AG09319 (cell line): ENCODE results near the gene SPIB.

Experiments used
- DNase-seq: peaks from one replicate; pipeline ENCODE4 v3.0.0-alpha.2; 2010; ENCODE audit warnings: low read depth; ENCODE audit errors: extremely low read depth
- CTCF ChIP-seq: IDR thresholded peaks from 2 replicates; pipeline ENCODE4 v1.5.1; 2011; ENCODE audit warnings: low read depth, mild to moderate bottlenecking, inconsistent platforms, low read length, moderate library complexity

Gene SPIB

GRCh38 chr19:50415661-50416033 lies 3.1 kb upstream of the SPIB start:
- no peak for TF ChIP-seq CTCF
- no peak for DNase-seq

- no peak for DNase-seq
- TF ChIP-seq CTCF: no peak
These were observed 2.4 kb upstream of the SPIB start for GRCh38 chr19:50416034-50416977.

- TF ChIP-seq CTCF: no peak
- DNase-seq: no peak
These were observed 1.3 kb upstream of the SPIB start for GRCh38 chr19:50417111-50418081.

GRCh38 chr19:50419022-50419579 lies 363 bp downstream of the SPIB start:
- no peak for DNase-seq
- TF ChIP-seq CTCF: no peak

- DNase-seq: no peak
- TF ChIP-seq CTCF: no peak
These were observed 870 bp downstream of the SPIB start for GRCh38 chr19:50419580-50420035.

GRCh38 chr19:50420127-50420526 lies 1.4 kb downstream of the SPIB start:
- TF ChIP-seq CTCF: no peak
- no peak for DNase-seq
